HG02798 (cell line): ENCODE measurements around the gene TCF20.

Experiments used
- ATAC-seq: cut with Tn5 transposase; IDR thresholded peaks from one replicate; pipeline ENCODE4 v1.9.1; 2021; ENCODE audit warnings: mild to moderate bottlenecking; ENCODE audit not compliant: unreplicated experiment, poor library complexity

The TCF20 gene

GRCh38 chr22:42301077-42301741, 30.8 kb upstream of the TCF20 start:
- ATAC-seq: peak; percentile 3

GRCh38 chr22:42300259-42301076, 30.0 kb upstream of the TCF20 start:
- ATAC-seq: peak; percentile 41

GRCh38 chr22:42299586-42300258, 29.3 kb upstream of the TCF20 start:
- ATAC-seq: no peak

GRCh38 chr22:42298746-42299145, 28.3 kb upstream of the TCF20 start:
- ATAC-seq: no peak

- ATAC-seq: no peak
Observed at GRCh38 chr22:42297778-42298177, 27.3 kb upstream of the TCF20 start.

- no peak for ATAC-seq
Observed at GRCh38 chr22:42296883-42297282, 26.4 kb upstream of the TCF20 start.

- no peak for ATAC-seq
Observed at GRCh38 chr22:42296381-42296853, 26.0 kb upstream of the TCF20 start.

- no peak for ATAC-seq
Observed at GRCh38 chr22:42294034-42294985, 23.9 kb upstream of the TCF20 start.

- no peak for ATAC-seq
Observed at GRCh38 chr22:42292732-42293520, 22.5 kb upstream of the TCF20 start.

GRCh38 chr22:42291287-42291686, 20.8 kb upstream of the TCF20 start:
- ATAC-seq: no peak

GRCh38 chr22:42289671-42290541, 19.5 kb upstream of the TCF20 start:
- ATAC-seq: no peak

- ATAC-seq: no peak
Observed at GRCh38 chr22:42288791-42289190, 18.3 kb upstream of the TCF20 start.

GRCh38 chr22:42287174-42287890, 16.9 kb upstream of the TCF20 start:
- ATAC-seq: no peak

GRCh38 chr22:42286205-42286604, 15.8 kb upstream of the TCF20 start:
- ATAC-seq: no peak

- ATAC-seq: no peak
Observed at GRCh38 chr22:42285604-42286003, 15.2 kb upstream of the TCF20 start.

- no peak for ATAC-seq
Observed at GRCh38 chr22:42284643-42285181, 14.3 kb upstream of the TCF20 start.

GRCh38 chr22:42284202-42284591, 13.7 kb upstream of the TCF20 start:
- no peak for ATAC-seq
